ENCODE results near the gene FLRT1. TPM values are rescaled to one million over a fixed set of nuclear protein-coding genes. Genes with fewer than 3 reads are reported as not detected.

Gene FLRT1
- polyA plus RNA-seq, 1 donor from 2014 or later, result 2.6 TPM

- no peak overlapping the region for H3K9ac ChIP-seq (ENCODE audit: low read length)
Observed at GRCh38 chr11:64014356-64014755, 21.4 kb upstream of the FLRT1 start.

DNA sequence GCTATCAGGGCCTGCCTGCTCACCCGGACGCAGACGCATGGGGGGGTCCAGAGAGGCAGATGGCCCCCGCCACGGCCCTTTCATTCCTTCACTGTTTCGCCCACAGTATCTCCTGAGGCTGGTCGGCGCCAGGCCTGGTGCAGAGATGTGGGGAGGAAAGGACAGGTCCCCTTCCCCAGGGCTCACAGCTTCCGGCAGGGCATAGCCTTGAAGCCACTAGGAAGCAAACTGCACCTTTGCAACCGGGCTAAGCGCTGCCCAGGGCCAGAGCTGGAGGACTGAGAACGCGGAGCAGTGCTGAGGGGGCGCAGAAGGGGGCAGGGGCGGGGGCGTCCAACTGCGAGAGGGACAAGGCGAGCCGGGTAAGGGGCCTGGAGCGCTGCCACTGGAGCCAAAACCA lies 20.2 kb upstream of the FLRT1 start:
- H3K79me2 ChIP-seq (replicated peaks; ENCODE audit: insufficient read depth, low read length), result no peaks in the 10 kb centered on the region

More at GRCh38 chr11:64014356-64014755, 21.4 kb upstream of the FLRT1 start:
- no peak overlapping the region for H3K4me3 ChIP-seq (ENCODE audit: low read length)
- no peaks in the 10 kb centered on the region for H3K27me3 ChIP-seq (ENCODE audit: insufficient read depth, low read depth, low read length)
- H3K27ac ChIP-seq (ENCODE audit: low read length), result no peak overlapping the region
- no peaks in the 10 kb centered on the region for H3K36me3 ChIP-seq (ENCODE audit: insufficient read depth, low read length)
- no peaks in the 10 kb centered on the region for H3F3A ChIP-seq (ENCODE audit: insufficient read depth, low read length, poor library complexity, severe bottlenecking)
- H4K20me1 ChIP-seq (ENCODE audit: insufficient read depth), result no peaks in the 10 kb centered on the region
- H3K9me2 ChIP-seq (ENCODE audit: insufficient read depth, low read length), result no peaks in the 10 kb centered on the region
- no peak overlapping the region for H3K4me2 ChIP-seq (ENCODE audit: low read length)
- H3K9me3 ChIP-seq (ENCODE audit: low read length), result no peaks in the 10 kb centered on the region
- no peak overlapping the region for H2AFZ ChIP-seq (ENCODE audit: low read depth, low read length)
- H3K79me2 ChIP-seq (replicated peaks; ENCODE audit: insufficient read depth, low read length), result no peaks in the 10 kb centered on the region
- TF ChIP-seq EZH2 (IDR thresholded peaks at IDR 0.05; ENCODE audit: borderline replicate concordance, insufficient read depth, low read length, poor library complexity, severe bottlenecking) (no peak), MXI1 (conservative IDR thresholded peaks at IDR 0.05; ENCODE audit: poor library complexity, severe bottlenecking) (no peak), POLR2AphosphoS5 (IDR thresholded peaks at IDR 0.05) (no peak), REST (IDR thresholded peaks at IDR 0.05; ENCODE audit: borderline replicate concordance) (no peak), RAD21 (conservative IDR thresholded peaks at IDR 0.05) (no peak)
- TF ChIP-seq, protein P1, sequence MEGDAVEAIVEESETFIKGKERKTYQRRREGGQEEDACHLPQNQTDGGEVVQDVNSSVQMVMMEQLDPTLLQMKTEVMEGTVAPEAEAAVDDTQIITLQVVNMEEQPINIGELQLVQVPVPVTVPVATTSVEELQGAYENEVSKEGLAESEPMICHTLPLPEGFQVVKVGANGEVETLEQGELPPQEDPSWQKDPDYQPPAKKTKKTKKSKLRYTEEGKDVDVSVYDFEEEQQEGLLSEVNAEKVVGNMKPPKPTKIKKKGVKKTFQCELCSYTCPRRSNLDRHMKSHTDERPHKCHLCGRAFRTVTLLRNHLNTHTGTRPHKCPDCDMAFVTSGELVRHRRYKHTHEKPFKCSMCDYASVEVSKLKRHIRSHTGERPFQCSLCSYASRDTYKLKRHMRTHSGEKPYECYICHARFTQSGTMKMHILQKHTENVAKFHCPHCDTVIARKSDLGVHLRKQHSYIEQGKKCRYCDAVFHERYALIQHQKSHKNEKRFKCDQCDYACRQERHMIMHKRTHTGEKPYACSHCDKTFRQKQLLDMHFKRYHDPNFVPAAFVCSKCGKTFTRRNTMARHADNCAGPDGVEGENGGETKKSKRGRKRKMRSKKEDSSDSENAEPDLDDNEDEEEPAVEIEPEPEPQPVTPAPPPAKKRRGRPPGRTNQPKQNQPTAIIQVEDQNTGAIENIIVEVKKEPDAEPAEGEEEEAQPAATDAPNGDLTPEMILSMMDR (IDR thresholded peaks at IDR 0.05; ENCODE audit: poor library complexity, severe bottlenecking), result no peak

More for the DNA sequence above, 20.2 kb upstream of the FLRT1 start:
- H3K27me3 ChIP-seq (ENCODE audit: insufficient read depth, low read depth, low read length), result no peaks in the 10 kb centered on the region
- H4K20me1 ChIP-seq (ENCODE audit: insufficient read depth), result no peaks in the 10 kb centered on the region
- no peak overlapping the region for H3K9ac ChIP-seq (ENCODE audit: low read length)
- no peak overlapping the region for H3K4me2 ChIP-seq (ENCODE audit: low read length)
- no peaks in the 10 kb centered on the region for H3K36me3 ChIP-seq (ENCODE audit: insufficient read depth, low read length)
- H3F3A ChIP-seq (ENCODE audit: insufficient read depth, low read length, poor library complexity, severe bottlenecking), result no peaks in the 10 kb centered on the region
- no peak overlapping the region for H3K27ac ChIP-seq (ENCODE audit: low read length)
- H2AFZ ChIP-seq (ENCODE audit: low read depth, low read length), result no peak overlapping the region
- H3K9me2 ChIP-seq (ENCODE audit: insufficient read depth, low read length), result no peaks in the 10 kb centered on the region
- H3K9me3 ChIP-seq (ENCODE audit: low read length), result no peaks in the 10 kb centered on the region
- H3K4me3 ChIP-seq (ENCODE audit: low read length), result no peak overlapping the region
- TF ChIP-seq EZH2 (IDR thresholded peaks at IDR 0.05; ENCODE audit: borderline replicate concordance, insufficient read depth, low read length, poor library complexity, severe bottlenecking) (no peak), RAD21 (conservative IDR thresholded peaks at IDR 0.05) (no peak), EP300 (conservative IDR thresholded peaks at IDR 0.05; ENCODE audit: poor library complexity, severe bottlenecking) (no peak), REST (IDR thresholded peaks at IDR 0.05; ENCODE audit: borderline replicate concordance) (no peak), TAF1 (IDR thresholded peaks at IDR 0.05; ENCODE audit: low read depth) (no peak), MXI1 (conservative IDR thresholded peaks at IDR 0.05; ENCODE audit: poor library complexity, severe bottlenecking) (no peak), POLR2AphosphoS5 (IDR thresholded peaks at IDR 0.05) (no peak), SMC3 (conservative IDR thresholded peaks at IDR 0.05; ENCODE audit: poor library complexity) (no peak)
- TF ChIP-seq, protein P1 (IDR thresholded peaks at IDR 0.05; ENCODE audit: poor library complexity, severe bottlenecking), result no peak

All from neural cell (in vitro differentiated cells).